Natural killer cell treated with Interleukin-12 subunit alpha and Interleukin-12 subunit beta and Interleukin-15 and Interleukin-18, amount 100 ng/mL, for 72 hours (primary cell): Measurements from ENCODE around the gene PCSK5. TPM values are rescaled to one million over a fixed set of nuclear protein-coding genes. Genes with fewer than 3 reads are reported as not detected.

ENCODE experiments used
- ATAC-seq, 2 donors: fragments of 150-1000 bp; cut with Tn5 transposase in 1 of 2; sonication (Bioruptor Pico), chemical (Tn5 transposase) in 1 of 2; 2 replicates each; pipeline ENCODE4 v1.10.0; 2021
- DNase-seq: peaks from one replicate; pipeline ENCODE4 v3.0.0; 2022; ENCODE audit warnings: low spot score
- H3K27ac Mint-ChIP-seq, 2 donors: 1 replicate in 1 of 2; 2 replicates in 1 of 2; pipeline ENCODE4 v1.8.0; 2022; ENCODE audit warnings: mixed read lengths in 2 of 2, mild to moderate bottlenecking in 1 of 2, moderate library complexity in 1 of 2
- H3K27me3 Mint-ChIP-seq, 2 donors: 1 replicate in 1 of 2; 2 replicates in 1 of 2; pipeline ENCODE4 v1.8.0; 2022; ENCODE audit warnings: mixed read lengths in 2 of 2
- H3K36me3 Mint-ChIP-seq: one replicate; pipeline ENCODE4 v1.8.0; 2022; ENCODE audit warnings: mixed read lengths
- H3K4me1 Mint-ChIP-seq, 2 donors: 1 replicate in 1 of 2; 2 replicates in 1 of 2; pipeline ENCODE4 v1.8.0; 2022; ENCODE audit warnings: low read depth in 2 of 2, mixed read lengths in 2 of 2, mild to moderate bottlenecking in 1 of 2
- H3K4me3 Mint-ChIP-seq: one replicate; pipeline ENCODE4 v1.8.0; 2022; ENCODE audit warnings: mixed read lengths
- H3K9me3 Mint-ChIP-seq: 2 replicates; pipeline ENCODE4 v1.8.0; 2022; ENCODE audit warnings: mixed read lengths
- total RNA-seq, 2 donors: library from RNA; stranded (reverse); gene quantifications; one replicate each; pipeline ENCODE4 v1.2.3, GENCODE V29; 2022

PCSK5 gene
- total RNA-seq, 2 donors from 2014 or later = 1.7 to 9.9 TPM

DNA sequence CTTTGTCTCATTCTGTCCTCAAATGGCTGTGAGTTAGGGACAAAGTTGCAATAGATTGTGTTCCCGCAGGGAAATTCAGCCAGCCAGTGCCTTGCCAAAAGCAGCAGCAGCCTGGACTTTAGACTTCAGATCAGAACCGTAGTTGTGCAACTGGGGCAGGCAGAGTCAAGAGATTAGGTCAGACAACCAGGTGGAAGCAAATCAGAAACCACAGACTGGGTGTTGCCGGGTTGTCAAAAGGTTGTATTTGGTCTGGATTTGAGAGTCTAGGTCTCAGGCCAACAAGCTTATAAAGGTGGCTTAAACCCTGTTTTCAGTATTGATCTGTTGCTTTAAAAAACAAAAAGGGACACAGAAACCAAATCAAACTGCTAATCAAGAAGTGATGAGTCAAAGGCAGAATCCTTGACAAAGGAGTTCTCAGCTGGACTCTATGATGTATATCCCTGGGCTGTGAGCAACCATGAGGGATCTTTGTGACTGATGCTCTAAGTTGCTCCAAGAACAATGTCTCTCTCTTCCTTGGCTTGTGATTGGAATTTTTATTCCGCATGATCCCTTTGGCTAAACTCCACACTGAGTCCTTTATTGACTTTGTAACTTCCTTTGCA is 482.8 kb downstream of the PCSK5 start:
- Mint-ChIP-seq H3K36me3 (no peaks in the 10 kb centered on the region), H3K4me3 (no peak overlapping the region), H3K9me3 (no peaks in the 10 kb centered on the region), H3K27me3 (no peaks in the 10 kb centered on the region), H3K27ac (no peak overlapping the region), H3K4me1 (no peaks in the 10 kb centered on the region)
- DNase-seq = no peak
- ATAC-seq = no peak

DNA sequence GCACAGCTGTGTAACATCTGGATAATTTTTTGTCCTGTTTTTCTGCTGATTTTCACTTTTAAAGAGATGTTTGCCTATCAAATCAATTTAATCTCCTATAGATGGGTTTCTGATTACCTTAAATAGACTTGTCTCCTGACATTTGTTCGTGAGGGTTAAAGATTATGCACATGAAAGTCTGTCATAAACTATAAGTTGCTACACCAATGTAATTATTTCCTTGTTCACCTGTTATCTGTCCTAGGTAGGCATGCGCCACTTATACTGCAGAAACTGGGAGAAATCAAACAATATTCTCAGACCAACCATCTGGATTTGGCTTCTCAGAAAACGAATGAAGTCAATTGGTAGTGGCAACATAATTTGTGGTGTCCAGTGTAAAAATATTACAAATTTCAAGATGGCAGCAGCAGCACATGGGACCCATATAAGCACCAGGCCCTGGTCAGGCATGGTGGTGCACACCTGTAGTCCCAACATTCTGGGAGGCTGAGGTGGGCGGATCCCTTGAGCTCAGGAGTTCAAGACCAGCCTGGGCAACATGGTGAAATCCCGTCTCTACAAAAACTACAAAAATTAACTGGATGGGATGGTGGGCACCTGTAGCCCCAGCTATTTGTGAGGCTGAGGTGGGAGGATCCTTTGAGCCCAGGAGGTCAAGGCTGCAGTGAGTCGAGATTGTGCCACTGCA is 483.5 kb downstream of the PCSK5 start:
- ATAC-seq = no peak
- no peak for DNase-seq
- Mint-ChIP-seq H3K4me3 (no peak overlapping the region), H3K4me1 (no peaks in the 10 kb centered on the region), H3K36me3 (no peaks in the 10 kb centered on the region), H3K27ac (no peak overlapping the region), H3K27me3 (no peaks in the 10 kb centered on the region), H3K9me3 (no peaks in the 10 kb centered on the region)

DNA sequence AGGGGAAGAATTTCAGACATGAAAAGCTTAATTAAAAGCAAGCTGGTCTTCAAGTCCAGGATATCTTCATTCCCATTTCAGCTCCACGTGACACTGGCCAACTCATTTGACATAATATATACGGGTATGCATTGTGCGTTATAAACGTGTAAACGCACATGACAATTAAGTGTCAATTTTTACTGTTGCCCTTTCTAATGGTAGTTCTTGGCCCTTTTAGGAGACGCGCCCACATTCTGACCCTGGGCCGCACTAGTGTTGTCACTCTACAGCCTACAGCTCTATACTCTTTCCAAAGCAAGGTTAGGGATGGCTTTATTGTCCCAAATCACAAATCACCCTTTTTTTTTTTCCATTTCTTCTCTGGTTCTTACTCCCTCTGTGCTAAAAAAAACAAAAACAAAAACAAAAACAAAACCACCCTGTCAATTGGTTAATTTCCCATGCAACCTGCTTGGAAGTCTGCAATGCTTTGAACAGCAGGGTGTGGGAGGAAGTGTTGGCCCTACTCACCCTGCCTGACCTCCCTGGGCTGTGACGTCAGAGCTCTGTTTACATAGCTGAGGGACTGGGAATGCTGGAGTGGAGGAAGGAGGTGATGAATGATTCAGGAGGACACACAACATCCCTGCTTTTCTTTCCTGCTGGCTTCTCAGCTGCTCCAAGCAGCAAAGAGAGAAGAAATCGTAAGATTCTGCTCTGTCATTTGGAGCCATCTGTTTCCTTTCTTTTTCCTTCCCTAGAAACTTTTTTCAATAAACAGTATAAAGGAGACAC is 484.5 kb downstream of the PCSK5 start:
- Mint-ChIP-seq H3K4me3 (no peak overlapping the region), H3K4me1 (no peaks in the 10 kb centered on the region), H3K36me3 (no peaks in the 10 kb centered on the region), H3K9me3 (no peaks in the 10 kb centered on the region), H3K27ac (no peak overlapping the region), H3K27me3 (no peaks in the 10 kb centered on the region)
- DNase-seq (no peak), ATAC-seq (no peak)

DNA sequence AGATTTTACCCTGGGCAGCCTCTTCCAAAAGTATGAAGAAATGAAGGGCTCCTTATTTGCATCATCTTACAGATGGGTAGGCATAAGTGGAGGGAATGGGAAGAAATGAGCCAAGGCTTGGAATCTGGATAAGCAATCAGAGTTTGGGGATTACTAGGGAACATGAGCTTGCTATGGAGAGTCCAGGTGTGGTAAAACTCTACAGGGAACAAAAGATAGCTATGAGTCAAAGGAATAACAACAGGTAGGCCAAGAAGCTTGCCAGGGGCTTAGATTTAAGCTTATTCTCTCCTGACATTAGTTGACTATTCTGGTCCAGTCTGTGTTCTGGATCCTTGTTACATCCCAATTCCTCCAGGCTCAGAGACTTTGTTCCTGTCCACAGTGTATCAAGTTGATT is 487.3 kb downstream of the PCSK5 start:
- DNase-seq (no peak), ATAC-seq (no peak)
- Mint-ChIP-seq H3K4me1 (no peaks in the 10 kb centered on the region), H3K36me3 (no peaks in the 10 kb centered on the region), H3K9me3 (no peaks in the 10 kb centered on the region), H3K27me3 (no peaks in the 10 kb centered on the region), H3K4me3 (no peak overlapping the region), H3K27ac (no peak overlapping the region)

DNA sequence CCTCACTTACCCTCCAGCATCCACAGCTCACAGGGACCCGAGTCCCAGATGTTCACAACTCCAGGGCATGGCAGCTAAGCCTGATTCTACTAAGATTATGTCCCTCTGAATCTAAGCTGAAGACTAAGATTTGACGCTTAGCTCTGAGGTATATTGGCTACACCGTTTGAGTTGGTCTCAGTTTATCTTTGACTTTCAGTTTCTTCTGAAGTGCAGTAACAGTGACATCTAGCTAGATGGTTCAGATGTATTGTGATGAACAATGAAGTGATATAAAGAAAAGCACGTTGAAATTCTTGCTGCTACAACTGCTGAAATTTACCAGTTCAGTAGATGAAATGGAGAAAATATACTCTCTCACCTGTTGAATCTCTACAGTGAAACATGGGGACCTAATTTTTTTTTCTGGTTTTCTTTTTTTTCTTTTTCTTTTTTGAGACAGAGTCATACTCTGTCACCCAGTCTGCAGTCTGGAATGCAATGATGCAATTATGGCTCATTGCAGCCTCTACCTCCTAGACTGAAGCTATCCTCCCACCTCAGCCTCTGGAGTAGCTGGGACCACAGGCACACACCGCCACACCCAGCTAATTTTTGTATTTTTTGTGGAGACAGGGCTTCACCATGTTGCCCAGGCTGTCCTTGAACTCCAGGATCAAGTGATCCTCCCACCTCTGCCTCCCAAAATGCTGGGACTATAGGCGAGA is 488.0 kb downstream of the PCSK5 start:
- no peaks in the 10 kb centered on the region for H3K4me1 Mint-ChIP-seq
- ATAC-seq (no peak), DNase-seq (no peak)
- H3K27me3 Mint-ChIP-seq = no peaks in the 10 kb centered on the region
- no peaks in the 10 kb centered on the region for H3K36me3 Mint-ChIP-seq
- H3K4me3 Mint-ChIP-seq = no peak overlapping the region
- H3K27ac Mint-ChIP-seq = no peak overlapping the region
- H3K9me3 Mint-ChIP-seq = no peaks in the 10 kb centered on the region

DNA sequence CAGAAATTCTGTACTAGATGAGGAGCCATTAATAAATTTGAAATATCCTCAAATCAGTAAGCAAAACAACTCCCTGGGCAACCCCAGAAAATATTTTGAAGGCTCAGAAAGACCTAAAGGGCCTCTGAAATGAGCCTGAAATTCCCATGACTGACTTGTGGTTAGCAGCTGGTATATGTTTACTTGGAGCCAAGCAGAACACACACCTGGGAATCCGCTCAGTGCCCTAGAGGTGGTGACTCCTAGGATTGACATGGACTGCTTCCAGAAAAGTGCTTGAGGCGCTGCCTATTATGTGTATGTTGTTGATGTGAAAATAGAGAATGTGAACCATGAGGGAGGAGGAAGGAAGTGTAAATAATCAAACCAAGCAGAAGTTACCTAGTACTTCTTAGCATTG is 489.0 kb downstream of the PCSK5 start:
- Mint-ChIP-seq H3K27me3 (no peaks in the 10 kb centered on the region), H3K4me1 (no peaks in the 10 kb centered on the region), H3K27ac (no peak overlapping the region), H3K4me3 (no peak overlapping the region), H3K9me3 (no peaks in the 10 kb centered on the region), H3K36me3 (peaks cover under 1% of the 10 kb centered on the region)
- DNase-seq = no peak
- ATAC-seq = no peak

DNA sequence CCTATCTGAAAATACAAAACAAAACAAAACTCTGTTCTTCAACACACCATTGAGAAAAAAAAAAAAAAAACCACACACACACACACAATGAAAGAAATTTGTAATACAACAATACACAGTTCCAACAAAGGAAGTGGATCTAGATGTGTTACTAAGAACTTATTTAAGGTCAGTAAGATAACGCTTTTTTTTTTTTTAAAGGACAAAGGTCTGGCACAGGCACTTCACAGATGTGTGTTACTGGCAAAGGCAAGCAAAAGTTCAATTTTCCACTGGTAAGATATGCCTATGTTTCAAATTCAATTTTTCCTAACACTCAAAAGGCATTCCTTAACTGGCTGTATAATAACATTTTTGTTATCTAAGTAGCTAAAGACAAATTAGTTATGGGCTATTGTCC is 500.2 kb downstream of the PCSK5 start:
- Mint-ChIP-seq H3K4me3 (no peak overlapping the region), H3K36me3 (peaks cover 5% of the 10 kb centered on the region), H3K27me3 (no peaks in the 10 kb centered on the region), H3K4me1 (peaks cover 26 to 33% of the 10 kb centered on the region in 2 donors), H3K9me3 (no peaks in the 10 kb centered on the region), H3K27ac (no peak overlapping the region)
- no peak for DNase-seq
- ATAC-seq = no peak

DNA sequence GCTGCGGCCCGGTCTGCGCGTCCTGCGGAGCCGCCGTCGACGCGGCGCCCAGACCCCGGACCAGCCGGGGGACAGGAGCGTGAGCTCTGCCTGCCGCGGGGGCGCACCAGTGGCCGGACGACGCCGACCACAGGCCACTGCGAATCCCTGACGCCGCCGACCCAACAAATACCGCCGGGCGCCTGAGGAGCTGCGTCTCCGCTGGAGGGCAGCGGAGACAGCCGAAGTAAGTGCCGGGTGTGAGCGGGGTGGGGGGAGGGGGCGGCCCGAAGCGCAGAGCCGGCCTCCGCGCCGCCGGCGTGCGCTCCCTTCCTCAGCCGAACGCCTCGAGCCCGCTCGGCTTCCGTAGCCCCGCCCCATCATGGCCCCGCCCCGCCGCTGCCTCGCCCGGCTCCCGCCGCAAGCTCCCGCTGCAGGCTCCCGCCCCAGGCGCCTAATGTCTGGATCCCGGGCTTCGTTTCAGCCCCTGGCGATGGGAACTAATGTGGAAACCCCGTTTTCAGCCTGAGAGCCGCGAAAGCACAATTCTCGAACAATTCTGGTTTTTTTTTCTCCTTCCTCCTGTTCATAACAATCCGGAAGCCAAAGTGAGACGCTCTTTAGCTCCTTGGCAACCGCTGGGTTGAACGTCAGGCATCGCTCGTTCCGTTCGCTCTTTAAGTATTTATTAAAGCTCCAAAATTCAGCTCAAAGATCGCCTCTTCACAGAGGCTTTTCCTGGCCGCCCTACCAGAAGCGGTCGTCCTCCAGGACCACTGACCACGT is 503.9 kb downstream of the PCSK5 start, which contains the start of gene RFK:
RFK (minus strand) TSS at position 232 of the 765 bp plus-strand sequence. CDS start 255 bp downstream, outside the sequence.
- DNase-seq = peak; percentile 91
- peak within 1 kb of the TSS; percentile 97 to 99 for H3K27ac Mint-ChIP-seq
- H3K9me3 Mint-ChIP-seq = no peaks in the 10 kb centered on the region
- peaks cover 0 to 2% of the 10 kb centered on the region in 2 donors for H3K27me3 Mint-ChIP-seq
- peaks cover 5% of the 10 kb centered on the region for H3K36me3 Mint-ChIP-seq
- peak within 1 kb of the TSS; percentile 99 for H3K4me3 Mint-ChIP-seq
- H3K4me1 Mint-ChIP-seq = peaks cover 20 to 30% of the 10 kb centered on the region in 2 donors
- ATAC-seq = peak; percentile 94 to 96

DNA sequence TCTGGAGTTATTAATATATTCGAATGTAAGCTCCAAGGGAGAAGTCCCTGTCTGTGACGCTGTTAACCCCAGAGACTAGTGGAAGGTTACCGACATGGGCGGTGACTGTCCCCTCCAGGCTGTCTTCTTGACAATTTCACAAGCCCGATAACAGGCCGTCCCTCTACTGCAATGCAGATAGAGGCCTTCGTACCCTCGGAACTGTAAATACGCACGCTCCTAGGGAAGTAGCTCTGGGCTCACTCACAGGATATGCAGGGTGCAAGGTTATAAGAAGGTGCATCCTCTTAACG is 504.4 kb downstream of the PCSK5 start:
- Mint-ChIP-seq H3K36me3 (peaks cover 5% of the 10 kb centered on the region), H3K4me3 (peak overlapping the region; percentile 99), H3K27me3 (peaks cover 0 to 2% of the 10 kb centered on the region in 2 donors), H3K9me3 (no peaks in the 10 kb centered on the region), H3K4me1 (peaks cover 20 to 30% of the 10 kb centered on the region in 2 donors), H3K27ac (peak overlapping the region; percentile 97 to 99)
- ATAC-seq (peak; percentile 75 to 83), DNase-seq (peak; percentile 79)

DNA sequence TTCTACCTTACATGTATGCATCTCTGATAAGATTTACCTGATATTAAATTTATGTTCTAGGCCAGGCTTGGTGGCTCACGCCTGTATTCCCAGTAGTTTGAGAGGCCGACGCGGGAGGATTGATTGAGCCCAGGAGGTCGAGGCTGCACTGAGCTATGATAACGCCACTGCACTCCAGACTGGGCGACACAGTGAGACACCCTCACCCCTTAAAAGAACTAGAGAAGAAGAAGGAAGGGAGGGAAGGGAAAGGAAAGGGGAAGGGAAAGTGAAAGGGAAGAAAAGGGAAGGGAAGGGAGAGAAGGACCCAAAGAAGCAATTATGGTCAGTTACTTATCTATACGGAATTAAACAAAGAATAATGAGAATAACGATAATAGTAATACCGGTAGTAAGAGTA is 504.9 kb downstream of the PCSK5 start:
- Mint-ChIP-seq H3K9me3 (no peaks in the 10 kb centered on the region), H3K36me3 (peaks cover 5% of the 10 kb centered on the region), H3K4me3 (peak overlapping the region; percentile 99), H3K27ac (peak overlapping the region; percentile 97 to 99), H3K27me3 (peaks cover 0 to 5% of the 10 kb centered on the region in 2 donors), H3K4me1 (peaks cover 20 to 30% of the 10 kb centered on the region in 2 donors)
- DNase-seq = no peak
- no peak for ATAC-seq

DNA sequence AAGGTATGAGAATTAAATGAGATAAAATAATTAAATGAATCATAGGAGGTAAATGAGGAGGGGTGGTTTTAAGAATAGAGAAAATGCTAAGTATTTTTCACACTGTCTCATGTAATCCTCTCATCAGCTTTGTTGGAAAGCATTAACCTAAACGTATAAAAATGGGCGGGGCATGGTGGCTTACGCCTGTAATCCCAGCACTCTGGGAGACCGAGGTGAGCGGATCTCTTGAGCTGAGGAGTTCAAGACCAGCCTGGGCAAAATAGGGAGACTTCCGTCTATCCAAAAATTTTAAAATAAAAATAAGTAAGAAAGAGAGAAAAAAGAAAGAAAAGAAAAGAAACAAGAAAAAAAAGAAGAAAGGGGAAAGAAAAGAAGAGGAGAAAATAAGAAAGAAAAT is 505.7 kb downstream of the PCSK5 start:
- Mint-ChIP-seq H3K27me3 (peaks cover 0 to 7% of the 10 kb centered on the region in 2 donors), H3K9me3 (no peaks in the 10 kb centered on the region), H3K4me3 (no peak overlapping the region), H3K36me3 (peaks cover 5% of the 10 kb centered on the region), H3K27ac (peak overlapping the region in 1 of 2 donors; percentile 99), H3K4me1 (peaks cover 20 to 27% of the 10 kb centered on the region in 2 donors)
- ATAC-seq (no peak), DNase-seq (no peak)

DNA sequence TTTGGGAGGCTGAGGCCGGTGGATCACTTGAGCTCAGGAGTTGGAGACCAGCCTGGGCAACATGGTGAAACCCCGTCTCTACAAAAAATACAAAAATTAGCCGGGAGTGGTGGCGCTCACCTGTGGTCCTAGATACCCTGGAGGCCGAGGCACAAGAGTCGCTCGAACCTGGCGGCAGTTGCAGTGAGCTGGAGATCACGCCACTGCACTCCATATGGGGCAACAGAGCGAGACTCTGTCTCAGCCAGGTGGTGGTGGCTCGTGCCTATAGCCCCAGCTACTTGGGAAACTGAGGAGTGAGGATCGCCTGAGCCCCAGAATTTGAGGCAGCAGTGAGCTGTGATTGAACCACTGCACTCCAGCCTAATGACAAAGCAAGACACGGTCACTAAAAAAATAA is 506.1 kb downstream of the PCSK5 start:
- H3K4me1 Mint-ChIP-seq = peaks cover 20 to 26% of the 10 kb centered on the region in 2 donors
- no peak for DNase-seq
- H3K9me3 Mint-ChIP-seq = no peaks in the 10 kb centered on the region
- H3K36me3 Mint-ChIP-seq = peaks cover 5% of the 10 kb centered on the region
- no peak overlapping the region for H3K4me3 Mint-ChIP-seq
- H3K27ac Mint-ChIP-seq = peak overlapping the region in 1 of 2 donors; percentile 99
- H3K27me3 Mint-ChIP-seq = peaks cover 0 to 7% of the 10 kb centered on the region in 2 donors
- ATAC-seq = no peak

DNA sequence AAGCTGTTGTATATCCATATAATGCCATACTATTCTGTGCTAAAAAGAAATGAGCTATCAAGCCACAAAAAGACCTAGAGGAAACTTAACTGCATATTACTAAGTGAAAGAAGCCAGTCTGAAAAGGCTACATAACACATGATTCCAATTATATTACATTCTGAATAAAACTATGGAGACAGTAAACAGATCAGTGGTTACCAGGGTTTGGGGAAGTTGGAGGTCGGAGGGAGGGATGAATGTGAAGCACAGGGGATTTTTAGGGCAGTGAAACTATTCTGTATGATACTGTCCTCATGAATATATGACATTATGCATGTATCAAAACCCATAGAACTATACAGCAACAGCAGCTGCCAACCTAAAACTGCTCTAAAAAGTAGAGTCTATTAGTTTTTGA is 509.4 kb downstream of the PCSK5 start:
- peaks cover under 1% of the 10 kb centered on the region for H3K36me3 Mint-ChIP-seq

More for the DNA sequence above, 509.4 kb downstream of the PCSK5 start:
- peaks cover 14 to 17% of the 10 kb centered on the region in 2 donors for H3K4me1 Mint-ChIP-seq
- no peak for DNase-seq
- H3K27me3 Mint-ChIP-seq = peaks cover 0 to 7% of the 10 kb centered on the region in 2 donors
- no peak for ATAC-seq
- no peaks in the 10 kb centered on the region for H3K9me3 Mint-ChIP-seq
- no peak overlapping the region for H3K27ac Mint-ChIP-seq
- H3K4me3 Mint-ChIP-seq = no peak overlapping the region
